ENCODE results near the gene ERGIC3. TPM values are rescaled to one million over a fixed set of nuclear protein-coding genes. Genes with fewer than 3 reads are reported as not detected.

The ERGIC3 gene
- total RNA-seq, 4 donors from 2014 or later: 129 to 200 (median 163) TPM

DNA sequence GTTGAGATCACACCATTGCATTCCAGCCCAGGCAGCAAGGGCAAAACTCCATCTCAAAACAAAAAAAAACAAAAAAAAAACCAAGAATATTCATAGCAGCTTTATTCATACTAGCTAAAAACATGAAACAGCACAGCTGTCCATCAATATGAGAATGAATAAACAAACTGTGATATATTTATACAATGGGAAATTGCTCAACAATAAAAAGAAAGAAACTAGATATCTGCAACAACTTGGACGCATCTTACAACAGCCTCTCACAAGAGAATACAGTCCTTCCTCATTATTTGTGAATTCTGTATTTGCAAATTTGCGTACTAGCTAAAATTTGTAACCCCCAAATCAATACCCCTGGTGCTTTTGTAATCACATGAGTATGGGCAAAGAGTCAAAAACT is 45.6 kb downstream of the ERGIC3 start:
- Histone ChIP-seq H3K9me3 (peaks cover 0 to 2% (median 0%) of the 10 kb centered on the region in 3 donors), H3K27me3 (no peaks in the 10 kb centered on the region), H3K4me1 (no peaks in the 10 kb centered on the region), H3K36me3 (no peaks in the 10 kb centered on the region), H3K4me3 (no peak overlapping the region), H3K27ac (no peak overlapping the region)
- no peak for TF ChIP-seq POLR2A (IDR thresholded peaks at IDR 0.05)
- TF ChIP-seq POLR2AphosphoS5 (IDR thresholded peaks at IDR 0.05): no peak
- TF ChIP-seq CTCF (IDR thresholded peaks at IDR 0.05): no peak
- no peak for TF ChIP-seq EP300 (IDR thresholded peaks at IDR 0.05)
- WGBS, 2 donors (ENCODE audit: low coverage in 1 of 2): 71 to 84% methylated on average over 2 of the region's 2 CpGs
- ATAC-seq: no peak

DNA sequence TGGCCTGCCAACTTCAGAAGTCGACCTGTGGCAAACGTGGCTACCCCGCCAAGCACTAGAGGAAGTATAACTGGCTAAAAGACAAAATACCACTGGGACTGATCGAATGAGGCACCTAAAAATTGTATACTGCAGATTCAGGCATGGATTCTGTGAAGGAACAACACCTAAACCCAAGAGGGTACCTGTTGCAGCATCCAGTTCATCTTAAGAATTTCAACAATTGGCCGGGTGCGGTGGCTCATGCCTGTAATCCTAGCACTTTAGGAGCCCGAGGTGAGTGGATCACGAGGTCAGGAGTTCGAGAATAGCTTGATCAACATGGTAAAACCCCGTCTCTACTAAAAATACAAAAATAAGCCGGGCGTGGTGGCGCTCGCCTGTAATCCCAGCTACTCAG is 46.5 kb downstream of the ERGIC3 start:
- no peak for TF ChIP-seq POLR2A (IDR thresholded peaks at IDR 0.05)
- TF ChIP-seq EP300 (IDR thresholded peaks at IDR 0.05): no peak
- TF ChIP-seq POLR2AphosphoS5 (IDR thresholded peaks at IDR 0.05): no peak
- TF ChIP-seq CTCF (IDR thresholded peaks at IDR 0.05): no peak
- H3K36me3 ChIP-seq: no peaks in the 10 kb centered on the region
- ATAC-seq: no peak
- H3K9me3 ChIP-seq: no peaks in the 10 kb centered on the region
- 87 to 90% methylated on average over 5 to 7 of the region's 14 CpGs for WGBS, 2 donors (ENCODE audit: low coverage in 1 of 2)
- H3K27me3 ChIP-seq: no peaks in the 10 kb centered on the region
- no peak overlapping the region for H3K27ac ChIP-seq
- H3K4me3 ChIP-seq: no peak overlapping the region
- H3K4me1 ChIP-seq: no peaks in the 10 kb centered on the region

DNA sequence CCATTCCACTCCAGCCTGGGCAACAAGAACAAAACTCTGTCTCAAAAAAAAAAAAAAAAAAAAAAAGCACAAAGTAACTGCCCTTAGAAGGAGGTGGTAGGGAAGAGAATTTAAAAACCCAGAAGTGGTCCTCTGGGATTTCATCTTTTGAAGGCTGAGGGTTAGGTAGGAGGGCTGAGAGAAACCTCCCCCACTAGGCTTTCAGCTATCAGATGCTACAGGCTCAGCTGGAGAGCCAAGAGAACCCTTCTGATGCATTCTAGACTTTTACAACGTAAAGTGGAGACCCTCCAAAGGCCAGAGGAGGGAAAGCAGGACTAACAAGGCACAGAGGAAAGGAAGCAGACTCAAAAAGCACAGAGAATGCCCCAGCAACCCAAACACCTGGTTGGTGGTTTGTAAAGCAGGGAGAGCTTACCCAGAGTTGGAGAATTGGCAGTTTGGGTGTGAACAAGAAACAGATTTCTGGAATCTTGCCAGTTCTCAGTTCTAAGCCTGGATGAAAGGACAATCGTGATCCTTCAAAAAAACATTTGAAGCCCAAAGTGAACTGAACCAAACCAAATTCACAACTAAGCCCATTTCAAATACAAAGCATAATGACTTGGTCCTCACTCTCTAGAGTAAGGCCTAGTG is 50.6 kb downstream of the ERGIC3 start:
- WGBS, 2 donors (ENCODE audit: low coverage in 1 of 2): 23 to 57% methylated on average over 1 to 2 of the region's 2 CpGs
- H3K9me3 ChIP-seq: no peaks in the 10 kb centered on the region
- TF ChIP-seq POLR2A (IDR thresholded peaks at IDR 0.05): no peak
- TF ChIP-seq CTCF (IDR thresholded peaks at IDR 0.05): no peak
- no peak for TF ChIP-seq EP300 (IDR thresholded peaks at IDR 0.05)
- no peak for TF ChIP-seq POLR2AphosphoS5 (IDR thresholded peaks at IDR 0.05)
- no peak for ATAC-seq
- H3K27ac ChIP-seq: no peak overlapping the region
- no peaks in the 10 kb centered on the region for H3K4me1 ChIP-seq
- H3K36me3 ChIP-seq: no peaks in the 10 kb centered on the region
- no peaks in the 10 kb centered on the region for H3K27me3 ChIP-seq
- H3K4me3 ChIP-seq: no peak overlapping the region

DNA sequence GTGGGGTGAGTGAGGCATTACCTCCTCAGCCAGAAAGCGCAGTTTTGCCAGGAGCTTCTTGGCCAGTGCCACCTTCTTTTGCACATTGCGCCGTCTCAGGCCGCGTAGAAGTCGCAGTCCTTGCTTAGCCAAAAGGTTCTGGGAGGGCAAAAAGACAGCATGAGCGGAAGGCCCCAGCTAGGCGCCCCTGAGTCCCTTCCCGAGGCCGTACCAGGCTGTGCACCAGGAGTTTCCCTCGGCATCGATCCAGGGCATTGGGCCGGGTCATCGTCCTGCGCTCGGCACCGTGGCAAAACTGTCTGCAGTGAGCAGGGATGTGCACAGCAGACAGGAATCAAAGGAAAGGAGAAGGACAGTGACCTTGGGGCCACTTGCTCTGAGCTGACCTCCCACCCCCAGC is 53.6 kb downstream of the ERGIC3 start:
- no peaks in the 10 kb centered on the region for H3K36me3 ChIP-seq
- WGBS, 2 donors (ENCODE audit: low coverage in 1 of 2): 88 to 100% methylated on average over 1 to 16 of the region's 17 CpGs
- no peak overlapping the region for H3K4me3 ChIP-seq
- no peaks in the 10 kb centered on the region for H3K9me3 ChIP-seq
- H3K4me1 ChIP-seq: peaks cover 0 to 3% (median 0%) of the 10 kb centered on the region in 3 donors
- no peak for TF ChIP-seq POLR2AphosphoS5 (IDR thresholded peaks at IDR 0.05)
- TF ChIP-seq CTCF (IDR thresholded peaks at IDR 0.05): no peak
- no peak for TF ChIP-seq POLR2A (IDR thresholded peaks at IDR 0.05)
- TF ChIP-seq EP300 (IDR thresholded peaks at IDR 0.05): no peak
- no peak for ATAC-seq
- H3K27ac ChIP-seq: no peak overlapping the region
- peaks cover 23% of the 10 kb centered on the region for H3K27me3 ChIP-seq

DNA sequence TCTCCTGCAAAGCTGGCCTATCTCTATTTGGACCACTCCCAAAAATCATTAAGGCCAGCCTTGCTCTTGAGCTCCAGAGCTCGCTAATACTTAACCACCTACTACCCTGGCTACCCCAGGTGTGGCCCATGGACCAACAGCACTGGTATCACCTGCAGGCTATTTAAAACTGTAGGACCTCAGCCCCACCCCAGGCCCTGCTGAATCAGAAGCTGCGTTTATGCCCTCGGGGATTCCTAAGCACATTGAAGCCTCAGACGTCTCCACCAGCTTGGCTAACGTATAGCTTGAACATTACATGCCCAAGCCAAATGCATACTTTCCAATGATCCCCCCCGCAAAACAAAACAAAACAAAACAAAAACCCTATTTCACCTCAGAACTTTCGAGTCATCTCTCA is 54.0 kb downstream of the ERGIC3 start:
- Histone ChIP-seq H3K4me3 (no peak overlapping the region), H3K27ac (no peak overlapping the region), H3K4me1 (peaks cover 0 to 7% (median 4%) of the 10 kb centered on the region in 3 donors), H3K27me3 (peaks cover 27% of the 10 kb centered on the region), H3K36me3 (no peaks in the 10 kb centered on the region), H3K9me3 (no peaks in the 10 kb centered on the region)
- no peak for ATAC-seq
- TF ChIP-seq EP300 (IDR thresholded peaks at IDR 0.05): no peak
- no peak for TF ChIP-seq POLR2AphosphoS5 (IDR thresholded peaks at IDR 0.05)
- no peak for TF ChIP-seq POLR2A (IDR thresholded peaks at IDR 0.05)
- WGBS, 2 donors (ENCODE audit: low coverage in 1 of 2): 70 to 81% methylated on average over 3 to 5 of the region's 7 CpGs

Data from gastroesophageal sphincter (tissue), 4 donors.